ENCODE data around the gene IFT88. TPM values are rescaled to one million over a fixed set of nuclear protein-coding genes. Genes with fewer than 3 reads are reported as not detected.

The IFT88 gene
- total RNA-seq, 1 experiment from 2014 or later = 19.4 TPM

DNA sequence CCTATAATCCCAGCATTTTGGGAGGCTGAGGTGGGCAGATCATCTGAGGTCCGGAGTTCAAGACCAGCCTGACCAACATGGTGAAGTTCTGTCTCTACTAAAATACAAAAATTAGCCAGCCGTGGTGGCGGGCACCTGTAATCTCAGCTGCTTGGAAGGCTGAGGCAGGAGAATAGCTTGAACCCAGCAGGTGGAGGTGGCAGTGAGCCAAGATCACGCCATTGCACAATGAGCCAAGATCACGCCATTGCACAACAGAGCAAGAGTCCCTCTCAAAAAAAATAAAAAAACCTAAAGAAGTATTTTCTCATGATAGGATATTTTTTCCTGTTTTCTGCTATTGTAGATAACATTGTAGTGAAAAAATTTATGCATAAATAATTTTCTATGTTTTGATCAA, 13.3 kb downstream of the IFT88 start:
- no peak for DNase-seq (ENCODE audit: low spot score)
- H3K27ac ChIP-seq (ENCODE audit: low read depth, low read length, poor library complexity, severe bottlenecking) = no peak overlapping the region
- no peaks in the 10 kb centered on the region for H3K27me3 ChIP-seq (replicated peaks; ENCODE audit: insufficient read depth, low read depth, low read length, poor library complexity)
- CTCF ChIA-PET = no interaction called here
- intact Hi-C loops (cut with micrococcal nuclease; ENCODE audit: unreplicated experiment) = no loop called here
- H3K36me3 ChIP-seq (ENCODE audit: insufficient read depth, low read length, poor library complexity, severe bottlenecking) = peaks cover 18% of the 10 kb centered on the region
- no peak for TF ChIP-seq EZH2 (IDR thresholded peaks at IDR 0.05; ENCODE audit: borderline replicate concordance, low read depth, low read length, poor library complexity, severe bottlenecking)
- TF ChIP-seq, protein P1, sequence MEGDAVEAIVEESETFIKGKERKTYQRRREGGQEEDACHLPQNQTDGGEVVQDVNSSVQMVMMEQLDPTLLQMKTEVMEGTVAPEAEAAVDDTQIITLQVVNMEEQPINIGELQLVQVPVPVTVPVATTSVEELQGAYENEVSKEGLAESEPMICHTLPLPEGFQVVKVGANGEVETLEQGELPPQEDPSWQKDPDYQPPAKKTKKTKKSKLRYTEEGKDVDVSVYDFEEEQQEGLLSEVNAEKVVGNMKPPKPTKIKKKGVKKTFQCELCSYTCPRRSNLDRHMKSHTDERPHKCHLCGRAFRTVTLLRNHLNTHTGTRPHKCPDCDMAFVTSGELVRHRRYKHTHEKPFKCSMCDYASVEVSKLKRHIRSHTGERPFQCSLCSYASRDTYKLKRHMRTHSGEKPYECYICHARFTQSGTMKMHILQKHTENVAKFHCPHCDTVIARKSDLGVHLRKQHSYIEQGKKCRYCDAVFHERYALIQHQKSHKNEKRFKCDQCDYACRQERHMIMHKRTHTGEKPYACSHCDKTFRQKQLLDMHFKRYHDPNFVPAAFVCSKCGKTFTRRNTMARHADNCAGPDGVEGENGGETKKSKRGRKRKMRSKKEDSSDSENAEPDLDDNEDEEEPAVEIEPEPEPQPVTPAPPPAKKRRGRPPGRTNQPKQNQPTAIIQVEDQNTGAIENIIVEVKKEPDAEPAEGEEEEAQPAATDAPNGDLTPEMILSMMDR (conservative IDR thresholded peaks at IDR 0.05; ENCODE audit: low read depth, low read length) = no peak
- H3K4me3 ChIP-seq (ENCODE audit: low read depth, low read length, poor library complexity, severe bottlenecking) = no peak overlapping the region
- H3K9me3 ChIP-seq (ENCODE audit: low read depth, low read length, poor library complexity, severe bottlenecking) = peaks cover 15% of the 10 kb centered on the region
- BruUV-seq (replicated peaks) = no TSS peak
- POLR2A ChIA-PET (ENCODE audit: low non-redundant PET) = no interaction called here
- no peaks in the 10 kb centered on the region for H3K4me1 ChIP-seq (ENCODE audit: insufficient read depth, low read length, poor library complexity, severe bottlenecking)

DNA sequence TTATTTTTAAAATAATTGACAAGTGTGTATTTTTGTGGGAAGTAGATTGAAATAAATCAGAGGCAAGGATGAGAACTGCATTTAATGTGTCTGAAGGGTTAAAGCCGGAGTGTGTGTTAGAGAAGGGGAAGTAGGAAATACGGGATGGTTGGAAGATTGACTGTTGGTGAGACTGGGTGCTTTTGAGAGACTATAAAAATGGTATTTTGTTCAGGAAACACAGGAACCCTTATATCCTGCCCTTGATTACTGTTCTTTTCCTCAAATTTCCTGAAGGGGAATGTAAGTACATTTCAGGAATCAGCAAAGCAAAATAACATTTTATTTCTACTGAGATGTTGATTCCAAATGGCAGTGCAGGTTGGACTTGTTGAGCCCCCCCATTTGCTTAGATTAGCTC, 15.1 kb downstream of the IFT88 start:
- intact Hi-C loops (cut with micrococcal nuclease; ENCODE audit: unreplicated experiment) = no loop called here
- TF ChIP-seq, protein P1 (conservative IDR thresholded peaks at IDR 0.05; ENCODE audit: low read depth, low read length) = no peak
- TF ChIP-seq EZH2 (IDR thresholded peaks at IDR 0.05; ENCODE audit: borderline replicate concordance, low read depth, low read length, poor library complexity, severe bottlenecking) = no peak
- H3K27me3 ChIP-seq (replicated peaks; ENCODE audit: insufficient read depth, low read depth, low read length, poor library complexity) = no peaks in the 10 kb centered on the region
- H3K4me1 ChIP-seq (ENCODE audit: insufficient read depth, low read length, poor library complexity, severe bottlenecking) = no peaks in the 10 kb centered on the region
- BruUV-seq (replicated peaks) = no TSS peak
- peaks cover 18% of the 10 kb centered on the region for H3K36me3 ChIP-seq (ENCODE audit: insufficient read depth, low read length, poor library complexity, severe bottlenecking)
- peaks cover 10% of the 10 kb centered on the region for H3K9me3 ChIP-seq (ENCODE audit: low read depth, low read length, poor library complexity, severe bottlenecking)
- DNase-seq (ENCODE audit: low spot score) = no peak
- no peak overlapping the region for H3K4me3 ChIP-seq (ENCODE audit: low read depth, low read length, poor library complexity, severe bottlenecking)
- H3K27ac ChIP-seq (ENCODE audit: low read depth, low read length, poor library complexity, severe bottlenecking) = no peak overlapping the region
- ChIA-PET POLR2A (ENCODE audit: low non-redundant PET) (no interaction called here), CTCF (no interaction called here)

DNA sequence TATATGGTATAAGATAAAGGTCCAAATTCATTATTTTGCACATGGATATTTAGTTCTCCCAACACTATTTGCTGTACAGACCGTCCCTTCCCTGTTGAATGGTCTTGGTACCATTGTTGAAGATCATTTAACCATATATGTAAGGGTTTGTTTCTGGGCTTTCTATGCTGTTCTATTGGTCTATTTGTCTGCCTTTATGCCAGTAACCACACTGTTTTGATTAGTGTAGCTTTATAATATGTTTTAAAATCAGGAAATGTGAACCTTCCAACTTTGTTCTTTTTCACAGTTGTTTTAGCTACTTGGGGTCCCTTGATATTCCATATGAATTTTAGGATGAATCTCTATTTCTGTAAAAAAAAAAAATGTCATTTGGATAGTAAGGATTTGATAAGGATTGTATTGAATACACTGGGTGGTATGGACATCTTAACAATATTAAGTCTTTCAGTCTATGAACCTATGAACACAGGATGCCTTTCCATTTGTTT, 16.9 kb downstream of the IFT88 start:
- intact Hi-C loops (cut with micrococcal nuclease; ENCODE audit: unreplicated experiment) = no loop called here
- no peak for DNase-seq (ENCODE audit: low spot score)
- no TSS peak for BruUV-seq (replicated peaks)
- POLR2A ChIA-PET (ENCODE audit: low non-redundant PET) = no interaction called here
- H3K27me3 ChIP-seq (replicated peaks; ENCODE audit: insufficient read depth, low read depth, low read length, poor library complexity) = no peaks in the 10 kb centered on the region
- no peak overlapping the region for H3K4me3 ChIP-seq (ENCODE audit: low read depth, low read length, poor library complexity, severe bottlenecking)
- H3K36me3 ChIP-seq (ENCODE audit: insufficient read depth, low read length, poor library complexity, severe bottlenecking) = peaks cover 11% of the 10 kb centered on the region
- CTCF ChIA-PET = no interaction called here
- H3K4me1 ChIP-seq (ENCODE audit: insufficient read depth, low read length, poor library complexity, severe bottlenecking) = no peaks in the 10 kb centered on the region
- no peak for TF ChIP-seq EZH2 (IDR thresholded peaks at IDR 0.05; ENCODE audit: borderline replicate concordance, low read depth, low read length, poor library complexity, severe bottlenecking)
- TF ChIP-seq, protein P1 (conservative IDR thresholded peaks at IDR 0.05; ENCODE audit: low read depth, low read length) = no peak
- no peak overlapping the region for H3K27ac ChIP-seq (ENCODE audit: low read depth, low read length, poor library complexity, severe bottlenecking)
- peaks cover 8% of the 10 kb centered on the region for H3K9me3 ChIP-seq (ENCODE audit: low read depth, low read length, poor library complexity, severe bottlenecking)
